IMR-90 (cell line): ENCODE results near the gene ZBTB9. TPM values are rescaled to one million over a fixed set of nuclear protein-coding genes. Genes with fewer than 3 reads are reported as not detected.

Experiments
- ATAC-seq: fragments of 200-7000 bp; cut with Tn5 transposase; 2 replicates; pipeline ENCODE4 v1.9.1; 2020; ENCODE audit warnings: low read depth, mild to moderate bottlenecking, moderate library complexity
- BruUV-seq: library from RNA; stranded (reverse); fragments of 400-500 nt; replicated peaks from 2 replicates; lab custom pipeline; 2021; lab: Mats Ljungman, UMichigan
- CTCF ChIA-PET: fragments of 300-600 bp; formaldehyde crosslinking; extraction: SDS; loops from one replicate; lab custom pipeline; 2021; ENCODE audit warnings: antibody characterized with exemption; lab: Yijun Ruan, JAX
- POLR2A ChIA-PET: fragments of 300-600 bp; sonication (Branson Sonifier 250); formaldehyde crosslinking; loops from one replicate; lab custom pipeline; 2022; ENCODE audit warnings: antibody characterized with exemption; ENCODE audit not compliant: unreplicated experiment; lab: Charles Lee
- DNase-seq: peaks from one replicate; pipeline ENCODE4 v3.0.0; 2013
- H2AFZ ChIP-seq: replicated peaks from 2 replicates; pipeline ENCODE3; 2013; ENCODE audit warnings: low read length, mild to moderate bottlenecking; ENCODE audit not compliant: poor library complexity
- H2AK5ac ChIP-seq: 2 replicates; pipeline ENCODE4 v1.6.1; 2013; ENCODE audit warnings: low read depth, low read length, inconsistent platforms
- H2AK9ac ChIP-seq: replicated peaks from 2 replicates; pipeline ENCODE3; 2013; ENCODE audit warnings: mild to moderate bottlenecking, low read depth, low read length, moderate library complexity; ENCODE audit not compliant: poor library complexity
- H2BK120ac ChIP-seq: 2 replicates; pipeline ENCODE4 v1.6.1; 2013; ENCODE audit warnings: low read depth, low read length, inconsistent platforms
- H2BK15ac ChIP-seq: 3 replicates; pipeline ENCODE4 v1.6.1; 2013; ENCODE audit warnings: low read depth, low read length, inconsistent platforms
- H2BK20ac ChIP-seq: 2 replicates; pipeline ENCODE4 v1.6.1; 2013; ENCODE audit warnings: low read depth, mild to moderate bottlenecking, inconsistent platforms, low read length, moderate library complexity
- H2BK5ac ChIP-seq: 2 replicates; pipeline ENCODE4 v1.6.1; 2013; ENCODE audit warnings: mild to moderate bottlenecking, low read depth, low read length, inconsistent platforms; ENCODE audit not compliant: poor library complexity, severe bottlenecking
- H3K14ac ChIP-seq: replicated peaks from 2 replicates; pipeline ENCODE4 v1.6.1; 2013; ENCODE audit warnings: low read depth, low read length, inconsistent platforms
- H3K18ac ChIP-seq: 2 replicates; pipeline ENCODE4 v1.6.1; 2013; ENCODE audit warnings: low read depth, low read length, control low read depth
- H3K23ac ChIP-seq: 2 replicates; pipeline ENCODE4 v1.6.1; 2013; ENCODE audit warnings: low read depth, low read length, inconsistent platforms
- H3K27ac ChIP-seq: 2 replicates; pipeline ENCODE4 v1.5.1; 2013; ENCODE audit warnings: mild to moderate bottlenecking, control low read depth, low read length; ENCODE audit not compliant: insufficient read depth
- H3K27me3 ChIP-seq: 2 replicates; pipeline ENCODE4 v1.6.1; 2013; ENCODE audit warnings: low read length; ENCODE audit not compliant: control insufficient read depth, insufficient read depth
- H3K36me3 ChIP-seq: 2 replicates; pipeline ENCODE4 v1.6.1; 2013; ENCODE audit warnings: low read length, mixed read lengths; ENCODE audit not compliant: control insufficient read depth, insufficient read depth
- H3K4ac ChIP-seq: 2 replicates; pipeline ENCODE4 v1.6.1; 2013; ENCODE audit warnings: low read depth, low read length, inconsistent platforms
- H3K4me1 ChIP-seq: 2 replicates; pipeline ENCODE4 v1.6.1; 2013; ENCODE audit warnings: low read length, mixed read lengths; ENCODE audit not compliant: control insufficient read depth, insufficient read depth
- H3K4me2 ChIP-seq: 2 replicates; pipeline ENCODE4 v1.6.1; 2013; ENCODE audit warnings: low read depth, mild to moderate bottlenecking, control low read depth, low read length, moderate library complexity
- H3K4me3 ChIP-seq: 2 replicates; pipeline ENCODE4 v1.5.1; 2013; ENCODE audit warnings: low read depth, mild to moderate bottlenecking, control low read depth, low read length, moderate library complexity; ENCODE audit not compliant: insufficient read depth
- H3K56ac ChIP-seq: 2 replicates; pipeline ENCODE4 v1.6.1; 2013; ENCODE audit warnings: low read length, inconsistent platforms; ENCODE audit not compliant: insufficient read depth; ENCODE audit errors: extremely low read depth
- H3K79me1 ChIP-seq, 2 experiments: 2 replicates each; pipeline ENCODE4 v1.6.1; 2013; ENCODE audit warnings: low read length in 2 of 2, inconsistent platforms in 1 of 2, low read depth in 1 of 2
- H3K9ac ChIP-seq: 2 replicates; pipeline ENCODE4 v1.6.1; 2013; ENCODE audit warnings: low read depth, low read length, control low read depth
- H3K9me1 ChIP-seq: 2 replicates; pipeline ENCODE4 v1.6.1; 2013; ENCODE audit warnings: low read length, inconsistent platforms; ENCODE audit not compliant: insufficient read depth
- H3K9me3 ChIP-seq: 2 replicates; pipeline ENCODE4 v1.6.1; 2013; ENCODE audit warnings: low read length; ENCODE audit not compliant: control insufficient read depth, insufficient read depth
- H4K20me1 ChIP-seq: 2 replicates; pipeline ENCODE4 v1.6.1; 2013; ENCODE audit warnings: low read length, inconsistent platforms; ENCODE audit not compliant: insufficient read depth
- H4K5ac ChIP-seq: 2 replicates; pipeline ENCODE4 v1.6.1; 2013; ENCODE audit warnings: mild to moderate bottlenecking, low read depth, low read length, control low read depth
- H4K8ac ChIP-seq, 2 experiments: 2 replicates each; pipeline ENCODE4 v1.6.1; 2013; ENCODE audit warnings: low read depth in 2 of 2, low read length in 2 of 2, control low read depth in 1 of 2, inconsistent platforms in 1 of 2
- H4K91ac ChIP-seq: 2 replicates; pipeline ENCODE4 v1.6.1; 2013; ENCODE audit warnings: low read depth, low read length, inconsistent platforms; ENCODE audit not compliant: insufficient read depth
- BHLHE40 ChIP-seq: fragments of 150-350 bp; IDR thresholded peaks from 2 replicates; pipeline ENCODE4 v1.6.1; 2016; ENCODE audit warnings: mild to moderate bottlenecking, low read depth, low read length
- MXI1 ChIP-seq: IDR thresholded peaks from 2 replicates; pipeline ENCODE4 v1.6.1; 2012; ENCODE audit warnings: low read depth, mild to moderate bottlenecking, low read length, moderate library complexity, borderline replicate concordance
- RAD21 ChIP-seq: IDR thresholded peaks from 2 replicates; pipeline ENCODE4 v1.6.1; 2012; ENCODE audit warnings: low read length, improper control_type of control experiment
- RFX5 ChIP-seq: IDR thresholded peaks from 2 replicates; pipeline ENCODE4 v1.8.0; 2012; ENCODE audit warnings: low read depth, mild to moderate bottlenecking, low read length, moderate library complexity
- WGBS, 2 experiments: methylation state at CpG; one replicate each; pipeline versions ENCODE4 v1.1.5 to v1.1.7; 2013; ENCODE audit warnings: missing lambda C conversion rate in 2 of 2; ENCODE audit not compliant: insufficient read length in 1 of 2; ENCODE audit errors: extremely low coverage in 2 of 2; 5-methylcytosine and 5-hydroxymethylcytosine counted together
- dilution Hi-C: fragments of 300-500 bp; cut with HindIII; formaldehyde crosslinking; loops from one replicate; pipeline ENCODE4 v1.14.3; 2018; ENCODE audit warnings: low sequenced_read_pairs; ENCODE audit not compliant: unreplicated experiment
- in situ Hi-C: fragments of 300-500 bp; cut with MboI; formaldehyde crosslinking; loops from 3 replicates; pipeline ENCODE4 v1.14.3; 2019; ENCODE audit warnings: low sequenced_read_pairs, inconsistent platforms, mixed read lengths
- intact Hi-C: fragments of 100-400 bp; cut with micrococcal nuclease; formaldehyde crosslinking; loops from 2 replicates; pipeline ENCODE4 v1.10.0; 2022
- polyA plus RNA-seq, 3 experiments: library from polyadenylated mRNA; depleted of rRNA; stranded (reverse); fragments of >200 nt; gene quantifications; 2 replicates each; pipeline ENCODE4 v1.2.3, GENCODE V29; 2012; ENCODE audit warnings: low replicate concordance in 1 of 3
- total RNA-seq: library from RNA; depleted of rRNA; stranded (reverse); fragments of >200 nt; gene quantifications from 2 replicates; pipeline ENCODE4 v1.2.3, GENCODE V29; 2012

ZBTB9 gene
- total and polyA plus RNA-seq, 2 of the 4 experiments (the other 2 are of a cell fraction): 5.4 to 5.9 TPM

GRCh38 chr6:33427585-33428223, 26.7 kb upstream of the ZBTB9 start:
- H3K79me1 ChIP-seq: peaks cover 33 to 92% of the 10 kb centered on the region in 2 experiments
- H3K27me3 ChIP-seq: no peaks in the 10 kb centered on the region
- no CpG with 5 or more reads among the region's 79 CpGs for WGBS, 2 experiments
- POLR2A ChIA-PET: no interaction called here
- intact Hi-C loops (no loop called here), in situ Hi-C loops (no loop called here), dilution Hi-C loops (no loop called here)
- H3K9me3 ChIP-seq: no peaks in the 10 kb centered on the region
- no TSS peak for BruUV-seq
- peak overlapping the region; percentile 38 for H2BK5ac ChIP-seq
- H3K4ac ChIP-seq: peak overlapping the region; percentile 36
- peak overlapping the region; percentile 96; the same call in 1 of the 2 replicates for H2AK5ac ChIP-seq
- peaks cover 36% of the 10 kb centered on the region for H3K9me1 ChIP-seq
- no peak overlapping the region for H3K56ac ChIP-seq
- H2AFZ ChIP-seq: peak overlapping the region; percentile 69
- CTCF ChIA-PET: no interaction called here
- H3K4me3 ChIP-seq: peak overlapping the region; percentile 94
- no peak overlapping the region for H4K5ac ChIP-seq
- TF ChIP-seq RAD21 (no peak; the same call in 1 of the 2 replicates), MXI1 (peak; percentile 72; the same call in 1 of the 2 replicates), BHLHE40 (peak; percentile 30; the same call in 1 of the 2 replicates), RFX5 (no peak)
- H2BK15ac ChIP-seq: no peak overlapping the region; the same call in 2 of the 3 replicates
- peak overlapping the region; percentile 88 for H3K4me2 ChIP-seq
- H4K91ac ChIP-seq: peak overlapping the region; percentile 36; the same call in 1 of the 2 replicates
- peaks cover 38% of the 10 kb centered on the region for H3K4me1 ChIP-seq
- no peak overlapping the region for H2BK120ac ChIP-seq
- peaks cover 15% of the 10 kb centered on the region for H3K36me3 ChIP-seq
- H3K9ac ChIP-seq: peak overlapping the region; percentile 72
- peak overlapping the region; percentile 22 for H3K14ac ChIP-seq
- DNase-seq (no peak), ATAC-seq (peak; percentile 13)
- H2BK20ac ChIP-seq: no peak overlapping the region
- no peak overlapping the region; the same call in 1 of the 2 replicates for H3K18ac ChIP-seq
- H2AK9ac ChIP-seq: peak overlapping the region; percentile 80
- H4K8ac ChIP-seq: peak overlapping the region in 1 of 2 experiments; percentile 46; a peak in 1 of 4 replicates
- H3K23ac ChIP-seq: peak overlapping the region; percentile 79; the same call in 1 of the 2 replicates
- peak overlapping the region; percentile 68 for H3K27ac ChIP-seq
- peaks cover 35% of the 10 kb centered on the region for H4K20me1 ChIP-seq
